ENCODE data around the gene OLA1. TPM values are rescaled to one million over a fixed set of nuclear protein-coding genes. Genes with fewer than 3 reads are reported as not detected.

Gene OLA1
- total RNA-seq, 8 experiments from 2014 or later = 113 to 163 (median 130) TPM

DNA sequence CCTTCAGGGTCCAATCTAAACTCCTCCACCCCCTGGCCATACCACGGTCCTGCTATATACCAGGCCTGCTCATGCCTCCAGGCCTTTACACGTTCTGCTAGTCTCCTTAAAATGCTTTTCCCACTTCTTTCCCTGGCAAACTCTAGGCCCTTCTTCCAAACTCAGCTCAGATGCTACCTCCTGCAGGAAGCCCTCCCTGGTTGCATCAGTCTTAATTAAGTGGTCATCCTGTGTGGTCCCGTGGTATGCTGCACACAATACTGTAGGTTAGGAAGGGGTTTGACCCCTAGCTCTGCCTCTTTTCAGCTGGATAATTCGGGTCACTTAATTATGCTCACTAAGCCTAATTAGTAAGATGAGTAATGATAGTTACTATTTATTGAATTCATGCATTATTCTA, 197.3 kb downstream of the OLA1 start:
- H3K4me3 ChIP-seq = no peak overlapping the region
- H3K27ac ChIP-seq = no peak overlapping the region
- WGBS, 10 experiments = 53 to 100% (median 69%) methylated on average over 1 to 4 of the region's 4 CpGs; no CpG with 5 or more reads in 2 of the 10 experiments
- no peak for ATAC-seq (replicated peaks in 6 of 8)
- in situ Hi-C loops (cut with MboI; ENCODE audit: low pct_unique_long_range_greater_than_20kb in 2 of 9, low sequenced_read_pairs in 9 of 9, unreplicated experiment in 9 of 9) = no loop called here
- H3K4me1 ChIP-seq (replicated peaks in 1 of 2) = peaks cover 0 to 8% of the 10 kb centered on the region in 2 donors

DNA sequence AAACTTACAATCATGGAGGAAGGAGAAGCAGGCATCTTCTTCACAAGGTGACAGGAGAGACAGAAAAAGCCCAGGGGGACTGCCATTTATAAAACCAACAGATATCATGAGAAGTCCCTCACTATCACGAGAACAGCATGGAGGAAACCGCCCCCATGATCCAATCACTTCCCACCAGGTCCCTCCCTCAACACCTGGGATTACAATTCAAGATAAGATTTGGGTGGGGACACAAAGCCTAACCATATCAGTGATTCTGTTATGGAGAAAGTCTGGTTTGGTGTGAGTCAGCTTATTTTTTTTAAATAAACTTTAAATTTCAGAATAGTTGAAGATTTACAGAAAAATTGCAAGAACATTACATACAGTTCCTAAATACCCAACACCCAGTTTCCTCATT, 198.4 kb downstream of the OLA1 start:
- 40 to 100% (median 75%) methylated on average over 1 to 2 of the region's 2 CpGs; no CpG with 5 or more reads in 5 of the 10 experiments for WGBS, 10 experiments
- in situ Hi-C loops (cut with MboI; ENCODE audit: low pct_unique_long_range_greater_than_20kb in 2 of 9, low sequenced_read_pairs in 9 of 9, unreplicated experiment in 9 of 9) = no loop called here
- Histone ChIP-seq H3K4me3 (no peak overlapping the region), H3K27ac (no peak overlapping the region), H3K4me1 (replicated peaks in 1 of 2) (peaks cover 0 to 8% of the 10 kb centered on the region in 2 donors)
- ATAC-seq (replicated peaks in 6 of 8) = peak in 1 of 8 experiments; percentile 2

DNA sequence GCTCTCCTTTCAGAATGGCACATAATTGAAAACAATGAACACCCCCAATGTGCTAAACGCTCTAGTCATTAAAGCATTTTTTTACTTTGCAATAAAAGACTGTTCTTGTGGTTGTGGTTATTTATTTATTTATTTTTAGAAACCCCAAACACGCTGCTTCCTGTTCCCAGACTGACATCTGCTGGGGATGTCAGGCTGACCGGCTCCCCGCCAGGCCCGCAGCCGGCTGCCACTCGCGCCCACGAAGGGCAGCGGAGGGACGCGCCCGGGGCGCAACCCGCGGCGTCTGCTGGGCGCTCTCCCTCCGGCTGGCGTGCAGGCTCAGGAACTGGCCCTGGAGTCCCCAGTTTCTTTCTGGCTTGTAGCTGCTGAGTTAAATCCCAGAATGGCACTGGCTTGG, 200.1 kb downstream of the OLA1 start:
- ATAC-seq (replicated peaks in 6 of 8) = no peak
- H3K4me3 ChIP-seq = no peak overlapping the region
- in situ Hi-C loops (cut with MboI; ENCODE audit: low pct_unique_long_range_greater_than_20kb in 2 of 9, low sequenced_read_pairs in 9 of 9, unreplicated experiment in 9 of 9) = no loop called here
- WGBS, 10 experiments = 17 to 98% (median 63%) methylated on average over 1 to 10 of the region's 20 CpGs; no CpG with 5 or more reads in 4 of the 10 experiments
- no peak overlapping the region for H3K27ac ChIP-seq
- H3K4me1 ChIP-seq (replicated peaks in 1 of 2) = peaks cover 0 to 5% of the 10 kb centered on the region in 2 donors

DNA sequence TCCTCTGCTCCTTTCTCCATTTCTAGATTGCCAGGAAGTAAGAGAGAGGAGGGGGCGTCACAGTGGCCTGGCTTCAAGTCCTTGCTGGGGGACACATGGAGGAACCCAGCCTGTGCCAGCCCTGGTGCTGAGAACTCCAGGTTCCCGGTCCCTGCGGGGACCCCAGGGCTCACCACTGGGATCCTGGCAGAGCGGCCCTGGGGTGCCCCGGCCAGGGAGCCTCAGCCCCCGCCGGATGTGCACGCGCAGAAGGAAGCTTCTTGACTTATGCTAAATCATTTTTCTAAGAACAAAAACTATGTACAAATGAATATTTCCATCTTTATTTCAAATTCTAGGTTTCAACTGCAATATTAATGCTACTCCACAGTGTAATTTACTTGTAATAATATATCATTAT, 200.6 kb downstream of the OLA1 start:
- peaks cover 0 to 5% of the 10 kb centered on the region in 2 donors for H3K4me1 ChIP-seq (replicated peaks in 1 of 2)
- 57 to 100% (median 91%) methylated on average over 1 to 7 of the region's 9 CpGs; no CpG with 5 or more reads in 3 of the 10 experiments for WGBS, 10 experiments
- no peak for ATAC-seq (replicated peaks in 6 of 8)
- in situ Hi-C loops (cut with MboI; ENCODE audit: low pct_unique_long_range_greater_than_20kb in 2 of 9, low sequenced_read_pairs in 9 of 9, unreplicated experiment in 9 of 9) = no loop called here
- no peak overlapping the region for H3K4me3 ChIP-seq
- H3K27ac ChIP-seq = no peak overlapping the region

DNA sequence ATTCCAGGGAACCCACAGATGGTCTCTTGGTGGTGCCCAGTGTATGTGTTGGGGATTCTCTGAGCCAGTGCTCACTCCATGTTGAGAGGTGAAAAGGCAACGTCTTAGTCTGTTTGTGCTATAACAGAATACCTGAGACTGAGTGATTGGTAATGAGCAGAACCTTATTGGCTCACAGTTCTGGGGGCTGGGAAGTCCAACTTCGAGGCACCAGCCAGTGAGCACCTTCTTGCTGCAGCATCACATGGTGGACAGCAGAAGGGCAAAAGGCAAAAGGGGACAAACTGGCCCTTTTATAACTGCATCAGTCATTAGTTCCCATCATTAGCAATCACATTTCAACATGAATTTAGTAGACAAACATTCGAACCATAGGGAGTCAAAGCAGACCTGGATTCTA, 202.2 kb downstream of the OLA1 start:
- no peak for ATAC-seq (replicated peaks in 6 of 8)
- in situ Hi-C loops (cut with MboI; ENCODE audit: low pct_unique_long_range_greater_than_20kb in 2 of 9, low sequenced_read_pairs in 9 of 9, unreplicated experiment in 9 of 9) = no loop called here
- no peaks in the 10 kb centered on the region for H3K4me1 ChIP-seq (replicated peaks in 1 of 2)
- WGBS, 10 experiments = 64 to 100% (median 82%) methylated on average over 1 to 2 of the region's 3 CpGs; no CpG with 5 or more reads in 5 of the 10 experiments
- no peak overlapping the region for H3K27ac ChIP-seq
- H3K4me3 ChIP-seq = no peak overlapping the region

DNA sequence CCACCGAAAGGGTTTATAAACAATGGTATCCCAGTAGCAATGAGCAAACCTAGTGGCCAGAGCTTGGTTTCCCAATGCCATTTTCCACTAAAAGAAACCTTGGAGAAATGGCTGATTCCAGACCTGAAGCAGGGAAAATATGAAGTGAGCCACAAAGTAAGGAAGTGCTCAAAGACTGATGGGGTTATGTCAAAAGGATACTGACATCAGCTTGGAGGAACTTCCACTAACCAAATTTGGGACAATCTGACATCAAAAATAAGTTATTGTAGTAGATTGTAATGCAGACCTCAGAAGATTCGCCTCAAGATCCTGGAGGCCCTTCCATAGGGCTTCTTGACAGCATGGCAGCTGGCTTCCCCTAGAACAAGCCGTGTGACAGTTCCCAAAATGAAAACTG, 203.8 kb downstream of the OLA1 start:
- peaks cover 2% of the 10 kb centered on the region in 2 donors for H3K4me1 ChIP-seq (replicated peaks in 1 of 2)
- in situ Hi-C loops (cut with MboI; ENCODE audit: low pct_unique_long_range_greater_than_20kb in 2 of 9, low sequenced_read_pairs in 9 of 9, unreplicated experiment in 9 of 9) = no loop called here
- no peak overlapping the region for H3K4me3 ChIP-seq
- ATAC-seq (replicated peaks in 6 of 8) = no peak
- H3K27ac ChIP-seq = no peak overlapping the region
- WGBS, 10 experiments = 45 to 100% (median 87%) methylated on average over 1 to 3 of the region's 3 CpGs; no CpG with 5 or more reads in 2 of the 10 experiments

DNA sequence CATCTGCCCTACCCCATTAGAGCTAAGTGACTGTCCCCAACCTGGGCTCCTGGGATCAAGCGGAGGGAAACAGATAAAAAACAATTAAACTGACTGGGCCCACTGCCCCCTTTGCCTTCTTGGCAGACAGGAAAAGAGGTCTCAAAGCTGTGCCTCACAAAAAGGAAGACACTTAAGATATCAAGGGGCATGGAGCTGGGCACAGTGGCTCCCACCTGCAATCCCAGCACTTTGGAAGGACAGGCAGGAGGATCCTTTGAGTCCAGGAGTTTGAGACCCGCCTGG, 208.0 kb downstream of the OLA1 start:
- ATAC-seq (replicated peaks in 6 of 8) = no peak
- H3K27ac ChIP-seq = no peak overlapping the region
- no peak overlapping the region for H3K4me3 ChIP-seq
- in situ Hi-C loops (cut with MboI; ENCODE audit: low pct_unique_long_range_greater_than_20kb in 2 of 9, low sequenced_read_pairs in 9 of 9, unreplicated experiment in 9 of 9) = no loop called here
- 44 to 100% (median 94%) methylated on average over 1 to 2 of the region's 2 CpGs; no CpG with 5 or more reads in 4 of the 10 experiments for WGBS, 10 experiments
- peaks cover 2% of the 10 kb centered on the region in 2 donors for H3K4me1 ChIP-seq (replicated peaks in 1 of 2)

DNA sequence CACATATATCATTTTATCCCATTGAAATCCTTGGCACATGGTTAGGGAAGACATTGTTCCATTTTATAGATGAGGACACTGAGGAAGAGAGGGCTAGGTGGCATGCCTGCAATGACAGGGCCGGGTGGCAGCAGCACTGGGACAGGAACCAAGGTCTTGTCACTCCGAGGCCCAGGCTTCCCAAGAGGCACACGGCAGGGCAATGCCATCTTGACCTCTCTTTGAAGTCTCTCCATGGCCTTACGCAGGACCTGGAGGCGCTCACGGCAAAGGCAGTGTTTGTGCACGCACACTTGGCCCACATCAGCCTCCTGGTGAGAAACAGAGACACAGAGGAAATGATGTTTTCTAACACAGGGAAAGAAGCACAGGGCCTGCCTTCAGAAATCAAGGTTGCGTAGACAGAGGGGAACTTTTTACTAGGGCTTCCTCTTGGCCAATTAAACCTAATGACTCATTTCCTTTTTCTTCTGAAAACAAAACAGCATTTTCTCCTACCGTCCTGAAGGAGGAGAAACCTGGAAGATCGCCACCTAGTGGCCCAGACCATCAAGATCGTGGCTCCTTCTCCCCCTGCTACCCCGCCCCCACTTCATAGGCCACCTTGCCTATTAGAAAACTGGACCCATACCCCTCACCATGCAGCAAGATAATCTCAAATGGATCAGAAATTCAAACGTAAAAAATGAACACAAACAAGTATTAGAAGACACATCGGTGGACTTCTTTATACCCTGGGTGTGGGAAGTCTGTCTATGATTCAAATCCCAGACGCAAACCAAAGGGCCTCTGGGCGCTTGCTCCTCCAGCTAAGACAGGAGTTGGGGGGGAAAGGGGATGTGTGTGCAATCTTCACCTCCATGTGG, 208.5 kb downstream of the OLA1 start:
- H3K27ac ChIP-seq = no peak overlapping the region
- 0 to 86% (median 52%) methylated on average over 1 to 11 of the region's 16 CpGs; no CpG with 5 or more reads in 3 of the 10 experiments for WGBS, 10 experiments
- H3K4me3 ChIP-seq = no peak overlapping the region
- peaks cover 2% of the 10 kb centered on the region in 2 donors for H3K4me1 ChIP-seq (replicated peaks in 1 of 2)
- in situ Hi-C loops (cut with MboI; ENCODE audit: low pct_unique_long_range_greater_than_20kb in 2 of 9, low sequenced_read_pairs in 9 of 9, unreplicated experiment in 9 of 9) = no loop called here
- peak; percentile 77 to 98 (median 86) for ATAC-seq (replicated peaks in 6 of 8)

DNA sequence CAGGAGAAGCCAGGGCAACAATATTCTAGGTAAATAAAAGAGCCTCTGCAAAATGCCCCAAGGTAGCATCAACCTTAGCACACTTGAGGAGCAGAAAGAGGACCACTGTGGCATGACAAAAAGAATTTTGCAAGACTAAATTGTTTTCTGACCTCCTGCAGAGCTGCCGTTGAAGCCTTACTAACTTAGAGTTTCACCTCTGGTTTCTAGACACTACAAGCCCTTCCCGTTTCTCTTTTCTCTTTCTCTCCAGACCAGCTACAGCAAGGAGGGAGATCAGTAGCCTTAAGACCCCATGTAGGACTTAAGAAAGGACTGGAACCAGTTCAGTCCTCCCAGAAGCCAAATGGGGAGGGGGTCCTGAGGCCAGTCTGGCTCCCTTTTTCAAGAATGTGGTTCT, 209.9 kb downstream of the OLA1 start:
- in situ Hi-C loops (cut with MboI; ENCODE audit: low pct_unique_long_range_greater_than_20kb in 2 of 9, low sequenced_read_pairs in 9 of 9, unreplicated experiment in 9 of 9) = no loop called here
- H3K4me3 ChIP-seq = no peak overlapping the region
- no peak for ATAC-seq (replicated peaks in 6 of 8)
- no peak overlapping the region for H3K27ac ChIP-seq
- peaks cover 2% of the 10 kb centered on the region in 2 donors for H3K4me1 ChIP-seq (replicated peaks in 1 of 2)
- WGBS, 10 experiments = 63 to 100% (median 83%) methylated on average over 1 to 2 of the region's 2 CpGs; no CpG with 5 or more reads in 3 of the 10 experiments

DNA sequence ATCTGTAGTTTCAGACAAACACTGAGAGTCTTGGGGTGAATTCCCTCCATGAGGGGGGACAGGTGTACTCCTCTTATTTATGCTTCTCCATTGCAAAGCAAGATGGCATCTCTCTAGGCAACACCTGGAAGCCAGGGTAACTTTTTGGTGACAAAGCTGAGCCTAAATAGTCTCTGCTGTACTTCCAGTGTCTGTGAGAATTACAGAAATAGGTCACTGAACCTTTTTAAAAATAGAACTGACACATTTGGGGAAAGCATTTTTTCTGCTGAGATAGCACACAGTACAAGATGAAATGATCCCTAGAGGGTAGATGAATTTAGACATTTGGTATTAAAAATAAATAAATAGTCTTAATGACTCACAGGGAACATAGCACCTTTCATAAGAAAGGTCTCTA, 211.5 kb downstream of the OLA1 start:
- in situ Hi-C loops (cut with MboI; ENCODE audit: low pct_unique_long_range_greater_than_20kb in 2 of 9, low sequenced_read_pairs in 9 of 9, unreplicated experiment in 9 of 9) = no loop called here
- Histone ChIP-seq H3K4me1 (replicated peaks in 1 of 2) (peaks cover 2 to 7% of the 10 kb centered on the region in 2 donors), H3K4me3 (no peak overlapping the region), H3K27ac (no peak overlapping the region)
- no peak for ATAC-seq (replicated peaks in 6 of 8)

DNA sequence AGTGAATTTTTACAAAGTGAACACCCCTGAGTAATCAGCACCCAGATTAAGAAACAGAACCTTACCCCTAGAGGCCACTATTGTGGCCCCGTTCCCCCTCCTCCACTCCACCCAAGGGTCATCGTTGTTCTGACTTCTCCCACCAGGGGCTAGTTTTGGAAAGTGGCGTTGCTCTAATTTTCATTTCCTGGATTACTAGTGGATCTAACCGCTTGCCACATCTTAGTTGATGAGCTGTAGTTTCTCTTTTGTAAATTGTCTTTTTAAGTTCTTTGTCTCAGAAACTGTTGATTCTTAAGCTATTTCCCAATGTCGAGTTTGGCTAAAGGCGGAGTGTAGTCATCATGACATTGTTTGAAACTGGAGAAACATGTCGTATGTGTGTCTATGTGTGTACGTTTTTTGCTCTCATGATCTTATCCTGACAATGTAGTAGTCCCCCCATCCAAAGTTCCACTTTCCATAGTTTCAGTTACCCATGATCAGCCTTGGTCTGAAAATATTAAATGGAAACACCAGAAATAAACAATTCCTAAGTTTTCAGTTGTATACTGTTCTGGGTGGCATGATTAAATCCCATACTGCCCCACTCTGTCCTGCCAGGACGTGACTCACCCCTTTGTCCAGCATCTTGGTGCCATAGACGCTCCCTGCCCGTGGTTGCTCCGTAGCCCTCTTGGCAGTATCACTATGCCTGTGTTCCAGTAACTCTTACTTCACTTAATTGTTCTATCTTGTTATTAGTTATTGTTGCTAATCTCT, 212.2 kb downstream of the OLA1 start:
- 1 to 96% (median 90%) methylated on average over 3 to 10 of the region's 12 CpGs; no CpG with 5 or more reads in 2 of the 10 experiments for WGBS, 10 experiments
- in situ Hi-C loops (cut with MboI; ENCODE audit: low pct_unique_long_range_greater_than_20kb in 2 of 9, low sequenced_read_pairs in 9 of 9, unreplicated experiment in 9 of 9) = no loop called here
- peak in 2 of 8 experiments; percentile 33 to 47 for ATAC-seq (replicated peaks in 6 of 8)
- no peak overlapping the region for H3K27ac ChIP-seq
- H3K4me1 ChIP-seq (replicated peaks in 1 of 2) = peaks cover 2 to 7% of the 10 kb centered on the region in 2 donors
- no peak overlapping the region for H3K4me3 ChIP-seq

DNA sequence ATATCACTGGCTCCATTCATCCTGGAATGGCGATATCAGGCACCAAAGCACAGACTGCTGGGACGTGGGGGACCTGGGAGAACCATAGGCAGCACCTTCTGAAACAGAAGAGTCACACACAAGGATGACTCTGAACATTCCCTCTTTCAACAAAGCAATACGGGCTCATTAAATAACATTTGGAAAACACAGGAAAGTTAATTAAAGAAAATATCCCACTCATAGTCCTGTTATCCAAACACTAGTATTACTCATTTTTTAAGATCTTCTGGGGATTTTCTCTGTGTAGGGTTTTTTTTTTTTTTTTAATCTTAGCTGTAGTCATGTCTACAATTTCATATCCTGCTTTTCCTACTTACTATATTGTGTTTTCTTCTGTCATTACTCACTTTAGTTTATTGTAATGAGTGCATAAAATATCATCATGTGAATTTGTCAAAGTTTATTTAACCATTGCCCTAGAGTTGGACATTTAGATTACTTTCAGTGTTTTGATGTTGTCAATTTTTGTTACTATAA, 213.2 kb downstream of the OLA1 start:
- H3K4me3 ChIP-seq = no peak overlapping the region
- no peak for ATAC-seq (replicated peaks in 6 of 8)
- WGBS, 10 experiments = 20 to 100% (median 67%) methylated on average over 1 to 3 of the region's 3 CpGs; no CpG with 5 or more reads in 1 of the 10 experiments
- peaks cover 2 to 7% of the 10 kb centered on the region in 2 donors for H3K4me1 ChIP-seq (replicated peaks in 1 of 2)
- no peak overlapping the region for H3K27ac ChIP-seq
- in situ Hi-C loops (cut with MboI; ENCODE audit: low pct_unique_long_range_greater_than_20kb in 2 of 9, low sequenced_read_pairs in 9 of 9, unreplicated experiment in 9 of 9) = no loop called here

DNA sequence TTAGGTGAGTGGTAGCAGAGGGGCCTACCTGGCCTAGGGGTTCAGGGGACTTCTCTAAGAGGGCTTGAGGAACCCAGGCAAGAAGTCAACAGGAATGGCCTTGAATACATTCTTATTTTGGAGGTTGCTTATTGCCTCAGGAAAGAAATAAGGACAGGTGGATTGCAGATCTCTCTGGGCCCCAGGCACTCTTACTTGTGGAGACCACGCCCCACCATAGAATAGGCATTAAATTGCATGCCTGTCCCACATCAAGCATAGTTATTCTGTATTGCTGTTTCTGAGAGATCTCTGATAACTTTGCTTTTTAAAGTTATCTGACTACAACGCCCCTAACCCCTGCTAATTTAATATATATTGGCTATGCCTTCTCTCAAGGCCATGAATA, 215.2 kb downstream of the OLA1 start:
- Histone ChIP-seq H3K27ac (no peak overlapping the region), H3K4me1 (replicated peaks in 1 of 2) (peaks cover 0 to 4% of the 10 kb centered on the region in 2 donors), H3K4me3 (no peak overlapping the region)
- 58 to 100% (median 82%) methylated on average over 1 to 2 of the region's 2 CpGs for WGBS, 10 experiments
- peak in 2 of 8 experiments; percentile 34 for ATAC-seq (replicated peaks in 6 of 8)
- in situ Hi-C loops (cut with MboI; ENCODE audit: low pct_unique_long_range_greater_than_20kb in 2 of 9, low sequenced_read_pairs in 9 of 9, unreplicated experiment in 9 of 9) = no loop called here

Data from motor neuron (in vitro differentiated cells).